ENCODE results near the gene KCNMA1.

- TF ChIP-seq CTCF (IDR thresholded peaks at IDR 0.05) (no peak), EZH2 (IDR thresholded peaks at IDR 0.05; ENCODE audit: borderline replicate concordance, insufficient read depth, low read depth, low read length, poor library complexity, severe bottlenecking) (peak; percentile 5)
These were observed at the start of gene KCNMA1 for GRCh38 chr10:77637532-77638320.

All from B cell (primary cell).